Stimulated activated naive CD8-positive, alpha-beta T cell treated with anti-CD3 and anti-CD28 coated beads, Interleukin-15, Interleukin-2, amounts not matched to agents 100 ng/mL and 50 ng/mL, for 24 hours (primary cell): Measurements from ENCODE around the gene FRMD4A.

Source experiments
- H3K27ac Mint-ChIP-seq: one replicate; pipeline ENCODE4 v1.8.0; 2021; ENCODE audit warnings: mild to moderate bottlenecking, mixed read lengths
- H3K27me3 Mint-ChIP-seq: one replicate; pipeline ENCODE4 v1.8.0; 2021; ENCODE audit warnings: mixed read lengths
- H3K36me3 Mint-ChIP-seq: one replicate; pipeline ENCODE4 v1.8.0; 2021; ENCODE audit warnings: low read depth, mixed read lengths
- H3K4me1 Mint-ChIP-seq: one replicate; pipeline ENCODE4 v1.8.0; 2021; ENCODE audit warnings: low read depth, mixed read lengths
- H3K4me3 Mint-ChIP-seq: one replicate; pipeline ENCODE4 v1.8.0; 2021; ENCODE audit warnings: mild to moderate bottlenecking, mixed read lengths
- H3K9me3 Mint-ChIP-seq: one replicate; pipeline ENCODE4 v1.8.0; 2021; ENCODE audit warnings: mixed read lengths

FRMD4A gene

DNA sequence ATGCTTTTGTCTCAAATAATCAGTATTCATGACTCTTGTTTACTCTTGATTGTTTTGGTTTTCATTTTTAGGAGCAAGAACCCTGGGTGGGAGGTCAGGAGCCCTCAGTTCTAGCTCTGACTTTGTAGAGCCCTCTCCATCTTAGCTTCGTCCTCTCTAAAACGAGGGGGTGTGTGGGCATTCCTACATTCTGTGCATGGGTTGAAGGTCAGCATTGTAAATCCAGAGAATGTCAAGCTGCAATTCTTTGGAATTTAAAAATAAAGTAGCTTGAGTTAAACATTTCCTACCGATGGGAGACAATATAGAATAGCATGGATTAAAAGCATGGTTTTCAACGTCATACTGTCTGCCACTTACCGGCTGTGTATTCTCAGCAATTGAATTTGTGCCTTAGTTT, 615.6 kb downstream of the FRMD4A start:
- H3K4me1 Mint-ChIP-seq: peaks cover 27% of the 10 kb centered on the region
- no peaks in the 10 kb centered on the region for H3K9me3 Mint-ChIP-seq
- no peak overlapping the region for H3K4me3 Mint-ChIP-seq
- H3K27me3 Mint-ChIP-seq: peaks cover 11% of the 10 kb centered on the region
- no peak overlapping the region for H3K27ac Mint-ChIP-seq
- no peaks in the 10 kb centered on the region for H3K36me3 Mint-ChIP-seq

DNA sequence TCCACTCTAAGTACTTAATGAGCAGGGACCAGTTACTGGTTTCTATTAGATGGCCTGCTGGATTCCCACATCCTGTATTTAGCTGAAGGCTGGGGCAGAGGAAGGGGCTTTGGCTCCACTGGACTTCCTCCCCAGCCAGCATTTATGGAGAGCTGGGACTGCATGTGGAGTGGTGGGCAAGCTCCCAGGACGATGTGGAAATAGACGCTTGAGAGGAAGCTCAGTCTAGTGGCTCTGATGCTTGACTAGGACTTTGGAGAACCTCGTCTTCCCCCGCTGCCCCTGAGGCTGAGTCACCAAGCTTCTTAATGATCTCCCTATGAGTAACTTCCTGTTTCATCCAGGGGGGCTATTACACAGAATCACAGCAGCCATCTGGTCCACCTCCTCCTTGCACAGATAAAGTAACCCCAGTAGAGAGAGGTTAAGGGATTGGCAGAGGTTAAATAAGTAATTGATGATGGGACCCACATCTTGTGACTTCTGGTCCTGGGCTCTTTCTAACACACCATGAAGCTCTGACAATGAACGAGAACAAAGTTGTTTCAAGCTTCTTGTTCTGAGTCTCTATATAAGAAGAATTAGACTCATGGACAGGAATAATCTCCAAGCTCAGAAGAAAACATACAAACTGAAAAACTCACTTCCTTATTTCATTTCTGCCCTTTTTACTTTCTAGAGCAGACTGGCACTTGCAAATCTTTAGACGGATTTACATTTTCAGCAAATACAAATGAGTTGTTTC, 617.7 kb downstream of the FRMD4A start:
- H3K27me3 Mint-ChIP-seq: peaks cover 7% of the 10 kb centered on the region

DNA sequence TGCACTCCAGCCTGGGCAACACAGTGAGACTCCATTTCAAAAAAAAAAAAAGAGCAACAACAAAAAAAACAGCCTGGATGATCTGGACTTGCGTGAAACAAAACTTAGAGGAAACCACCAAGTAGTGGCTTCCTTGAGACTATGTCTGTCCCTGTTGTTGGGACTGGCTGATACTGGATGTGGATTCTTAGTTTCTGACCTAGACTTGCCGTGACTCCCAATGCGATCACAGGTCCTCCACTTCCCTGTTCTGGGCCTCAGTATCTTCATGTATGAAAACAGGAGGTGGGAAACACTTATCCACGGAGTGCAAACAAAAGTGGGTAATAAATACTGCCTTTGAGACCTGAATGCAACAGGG, 618.3 kb downstream of the FRMD4A start:
- H3K36me3 Mint-ChIP-seq: no peaks in the 10 kb centered on the region
- peaks cover 13% of the 10 kb centered on the region for H3K27me3 Mint-ChIP-seq
- H3K4me1 Mint-ChIP-seq: peaks cover 22% of the 10 kb centered on the region
- no peak overlapping the region for H3K4me3 Mint-ChIP-seq
- H3K27ac Mint-ChIP-seq: no peak overlapping the region
- H3K9me3 Mint-ChIP-seq: no peaks in the 10 kb centered on the region

More for the DNA sequence above, 617.7 kb downstream of the FRMD4A start:
- no peaks in the 10 kb centered on the region for H3K9me3 Mint-ChIP-seq
- H3K36me3 Mint-ChIP-seq: no peaks in the 10 kb centered on the region
- no peak overlapping the region for H3K4me3 Mint-ChIP-seq
- H3K27ac Mint-ChIP-seq: peak overlapping the region; percentile 36
- H3K4me1 Mint-ChIP-seq: peaks cover 22% of the 10 kb centered on the region

DNA sequence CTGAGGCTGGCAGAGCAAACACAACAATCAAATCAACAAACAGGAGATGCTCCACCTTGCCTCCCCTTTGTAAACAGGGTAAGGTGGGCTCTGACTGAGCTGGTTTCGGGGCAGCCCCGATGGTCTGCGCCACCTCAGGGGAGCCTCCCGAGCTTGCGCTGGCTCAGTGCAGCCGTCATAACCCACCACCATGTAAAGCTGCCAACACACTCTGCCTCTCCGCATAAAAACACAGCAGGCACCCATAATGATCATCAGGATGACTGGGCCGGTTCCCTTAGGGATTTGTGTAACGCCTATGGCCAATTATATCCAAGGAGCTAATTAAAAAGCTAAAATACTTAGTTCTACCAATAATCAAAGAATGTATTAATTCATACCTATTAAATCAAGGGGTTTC, 619.4 kb downstream of the FRMD4A start:
- Mint-ChIP-seq H3K9me3 (no peaks in the 10 kb centered on the region), H3K27ac (no peak overlapping the region), H3K36me3 (no peaks in the 10 kb centered on the region), H3K4me1 (peaks cover 31% of the 10 kb centered on the region), H3K4me3 (no peak overlapping the region), H3K27me3 (peaks cover 25% of the 10 kb centered on the region)

DNA sequence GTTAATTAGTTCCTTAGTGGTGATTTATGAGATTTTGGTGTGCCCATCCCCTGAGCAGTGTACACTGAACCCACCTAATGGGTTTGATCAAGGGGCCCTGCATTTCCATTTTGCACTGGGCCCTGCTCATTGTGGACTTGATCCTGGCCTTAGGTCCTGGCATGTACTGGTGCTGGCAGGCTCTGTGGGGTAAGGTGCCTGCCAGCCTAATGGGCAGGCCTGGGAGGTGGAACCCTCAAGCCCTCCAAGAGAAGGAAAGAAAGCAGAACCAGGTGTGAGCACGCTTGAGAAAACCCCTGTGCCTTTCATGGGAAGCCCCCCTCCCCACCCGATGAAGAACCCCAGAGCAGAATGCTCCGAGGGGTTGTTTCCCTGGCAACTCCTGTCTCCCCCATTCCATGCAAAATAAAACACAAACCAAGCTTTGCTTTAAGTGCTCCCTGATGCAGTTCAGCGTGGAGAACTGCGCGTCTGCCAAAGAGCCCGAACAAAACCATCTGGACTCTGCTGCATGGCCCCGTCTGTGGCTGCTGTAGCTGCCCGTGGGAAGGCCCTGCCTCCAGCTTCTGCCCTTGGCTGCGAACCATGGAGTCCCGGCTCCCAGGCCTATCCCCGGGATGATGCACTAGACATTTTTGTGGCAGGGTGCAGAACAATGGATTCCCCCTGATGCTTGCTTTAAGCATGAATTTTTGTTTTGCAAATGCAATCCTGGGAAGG, 620.6 kb downstream of the FRMD4A start:
- peaks cover 37% of the 10 kb centered on the region for H3K27me3 Mint-ChIP-seq
- H3K4me1 Mint-ChIP-seq: peaks cover 31% of the 10 kb centered on the region
- H3K36me3 Mint-ChIP-seq: no peaks in the 10 kb centered on the region
- H3K27ac Mint-ChIP-seq: no peak overlapping the region
- no peak overlapping the region for H3K4me3 Mint-ChIP-seq
- H3K9me3 Mint-ChIP-seq: no peaks in the 10 kb centered on the region

DNA sequence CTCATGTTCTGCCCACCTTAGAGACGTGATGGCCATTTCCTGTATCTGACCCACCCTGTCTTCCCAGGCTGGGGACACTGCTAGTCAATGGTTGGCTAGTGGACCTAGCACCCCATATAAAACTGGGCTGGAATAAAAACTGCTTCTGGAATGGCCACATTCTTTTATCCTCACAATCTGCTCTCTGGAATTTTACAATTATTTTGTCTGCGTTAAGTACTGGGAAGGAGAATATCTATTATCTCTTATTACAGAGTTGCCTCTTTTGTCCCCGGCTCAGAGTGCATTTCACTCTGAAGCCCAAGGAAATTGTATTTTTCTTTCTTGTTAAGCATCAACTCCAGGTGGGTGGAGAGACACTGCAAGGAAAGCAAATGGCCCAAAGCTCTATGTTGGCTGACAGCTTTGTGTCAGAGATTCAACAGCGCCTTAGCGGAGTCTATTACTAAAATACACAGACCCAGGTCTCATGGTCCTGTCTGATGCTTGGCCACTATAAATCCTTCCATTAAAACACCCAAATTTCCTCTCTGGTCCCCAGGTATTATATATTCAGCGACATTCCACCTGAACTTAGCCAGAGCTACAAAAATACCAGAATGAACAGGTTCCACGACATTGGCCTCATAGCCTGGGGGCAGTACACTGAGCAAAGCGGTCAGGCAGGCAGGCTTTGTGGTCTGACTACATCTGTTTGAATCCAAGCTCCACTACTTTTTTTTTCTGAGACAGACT, 622.3 kb downstream of the FRMD4A start:
- no peak overlapping the region for H3K27ac Mint-ChIP-seq
- peak overlapping the region; percentile 39 for H3K4me3 Mint-ChIP-seq
- H3K27me3 Mint-ChIP-seq: peaks cover 41% of the 10 kb centered on the region
- H3K4me1 Mint-ChIP-seq: peaks cover 30% of the 10 kb centered on the region
- H3K9me3 Mint-ChIP-seq: no peaks in the 10 kb centered on the region
- no peaks in the 10 kb centered on the region for H3K36me3 Mint-ChIP-seq

DNA sequence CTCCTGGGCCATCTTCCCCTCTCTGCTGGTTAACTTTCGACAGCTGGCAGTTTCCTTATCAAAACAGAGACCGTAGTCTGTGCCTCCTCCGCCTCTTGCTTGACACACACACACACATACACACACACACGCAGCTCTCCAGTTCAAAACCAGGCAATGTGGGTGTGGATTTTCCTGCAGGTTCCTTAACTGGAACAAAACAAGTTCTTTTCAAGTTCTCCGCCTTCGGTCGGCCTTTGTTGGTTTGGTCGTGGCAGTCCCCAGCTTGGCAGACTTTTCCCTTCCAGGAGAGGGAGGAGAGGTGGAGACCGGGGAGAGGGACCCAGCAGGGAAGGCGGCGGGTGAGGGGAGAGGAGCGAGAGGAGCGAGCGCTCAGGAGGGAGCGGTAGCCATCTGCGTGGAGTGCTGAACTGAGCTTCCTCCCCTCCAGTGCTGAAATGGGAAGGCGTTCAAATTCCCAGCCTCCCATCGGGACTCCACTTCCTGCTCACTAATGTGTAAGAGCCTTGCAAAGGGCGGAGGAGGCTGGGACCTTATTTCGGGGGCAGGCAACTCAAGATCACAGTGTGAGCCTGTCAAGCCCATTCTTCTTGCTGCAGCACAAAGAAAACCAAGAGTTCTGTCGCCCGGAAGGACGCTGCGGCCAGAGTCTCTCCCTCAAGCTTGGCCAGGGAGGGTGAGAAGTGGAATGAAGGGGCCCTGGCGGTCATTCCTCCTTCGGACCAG, 623.4 kb downstream of the FRMD4A start:
- Mint-ChIP-seq H3K36me3 (no peaks in the 10 kb centered on the region), H3K27me3 (peaks cover 45% of the 10 kb centered on the region), H3K4me3 (peak overlapping the region; percentile 65), H3K9me3 (no peaks in the 10 kb centered on the region), H3K4me1 (peaks cover 19% of the 10 kb centered on the region), H3K27ac (no peak overlapping the region)

DNA sequence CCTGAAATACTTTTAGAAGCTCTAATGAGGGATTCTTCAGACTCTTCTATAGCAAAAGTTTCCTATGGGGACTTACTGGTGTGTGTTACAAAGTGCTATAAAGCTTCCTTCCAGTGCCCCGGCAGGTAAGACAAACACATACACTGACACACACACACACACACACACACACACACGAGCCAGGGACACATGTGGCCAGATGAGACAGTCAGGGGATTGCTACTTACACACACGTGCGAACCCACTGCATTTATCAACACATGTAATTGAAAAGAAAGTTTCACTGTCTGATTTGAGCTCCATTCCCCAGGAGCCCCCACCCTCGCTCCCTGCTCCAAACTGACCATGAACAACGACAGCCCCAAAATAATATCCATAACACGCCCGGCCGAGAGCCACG, 624.1 kb downstream of the FRMD4A start:
- peak overlapping the region; percentile 65 for H3K4me3 Mint-ChIP-seq
- no peaks in the 10 kb centered on the region for H3K36me3 Mint-ChIP-seq
- peaks cover 45% of the 10 kb centered on the region for H3K27me3 Mint-ChIP-seq
- H3K27ac Mint-ChIP-seq: no peak overlapping the region
- H3K9me3 Mint-ChIP-seq: no peaks in the 10 kb centered on the region
- peaks cover 17% of the 10 kb centered on the region for H3K4me1 Mint-ChIP-seq

DNA sequence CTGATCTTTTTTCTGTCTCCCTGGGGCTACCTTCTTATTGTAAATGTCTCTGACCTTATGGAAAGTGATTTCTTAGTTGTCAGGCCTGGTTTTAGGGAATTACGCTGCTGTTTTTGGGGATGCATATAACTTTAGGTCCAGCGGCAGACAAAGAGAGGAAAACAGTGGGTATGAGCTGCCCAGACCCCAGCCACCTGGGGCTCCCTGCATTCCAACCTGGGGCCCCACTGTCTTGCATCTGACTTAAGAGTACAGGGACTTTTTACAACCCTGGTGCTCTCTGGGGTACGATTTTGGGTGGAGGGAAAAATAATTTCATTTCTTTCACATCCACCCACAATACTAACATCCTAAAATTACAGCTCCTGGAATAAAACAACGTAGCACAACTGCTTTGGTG, 624.5 kb downstream of the FRMD4A start:
- peaks cover 47% of the 10 kb centered on the region for H3K27me3 Mint-ChIP-seq
- H3K36me3 Mint-ChIP-seq: no peaks in the 10 kb centered on the region
- peaks cover 17% of the 10 kb centered on the region for H3K4me1 Mint-ChIP-seq
- no peak overlapping the region for H3K27ac Mint-ChIP-seq
- H3K9me3 Mint-ChIP-seq: no peaks in the 10 kb centered on the region
- no peak overlapping the region for H3K4me3 Mint-ChIP-seq

DNA sequence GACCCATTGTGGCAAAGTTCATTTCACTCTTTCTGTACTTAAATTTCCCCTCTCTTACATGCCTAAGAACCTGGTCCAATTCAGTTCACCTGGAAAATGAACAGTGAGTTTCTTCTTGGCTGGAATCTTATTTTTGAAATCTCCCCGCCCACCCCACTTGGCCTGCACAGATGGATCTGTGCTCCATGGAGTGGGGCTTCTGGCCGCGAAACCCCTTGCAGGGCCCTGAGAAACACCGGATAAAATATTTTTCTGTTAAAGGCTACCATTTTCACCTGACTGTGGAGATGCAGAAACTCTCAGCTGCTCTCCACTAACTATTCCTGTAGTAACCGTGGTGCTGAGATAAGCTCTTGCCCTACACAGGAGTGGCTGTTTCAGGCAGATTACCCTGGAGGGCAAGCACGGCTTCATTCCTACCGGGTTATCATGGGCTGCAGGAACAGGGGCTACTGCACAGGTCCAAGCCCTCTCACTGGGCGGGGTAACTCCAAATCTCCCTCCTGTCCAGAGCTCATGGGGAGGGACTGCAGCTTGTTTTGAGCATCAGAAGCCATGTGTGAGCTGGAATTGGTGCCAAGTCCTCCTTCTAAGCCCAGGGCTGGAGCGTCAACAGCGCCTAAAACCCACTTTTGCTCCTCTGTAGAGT, 625.1 kb downstream of the FRMD4A start:
- peaks cover 48% of the 10 kb centered on the region for H3K27me3 Mint-ChIP-seq

DNA sequence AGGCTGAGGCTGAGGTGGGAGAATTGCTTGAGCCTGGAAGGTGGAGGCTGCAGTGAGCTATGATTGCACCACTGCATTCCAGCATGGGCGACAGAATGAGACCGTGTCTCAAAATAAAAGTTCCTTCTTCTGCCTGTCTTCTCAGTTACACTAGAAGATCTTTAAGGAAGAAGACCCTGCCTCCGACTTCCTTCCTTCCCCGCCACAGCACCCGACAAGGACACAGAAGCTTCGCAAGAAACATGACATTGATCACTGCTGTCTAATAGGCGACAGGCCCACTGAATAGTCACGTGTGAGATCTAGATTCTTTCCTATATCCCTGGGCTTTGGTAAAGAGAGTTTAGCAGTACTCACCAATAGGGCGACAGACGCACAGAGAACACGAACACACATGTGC, 625.8 kb downstream of the FRMD4A start:
- H3K36me3 Mint-ChIP-seq: no peaks in the 10 kb centered on the region
- H3K9me3 Mint-ChIP-seq: no peaks in the 10 kb centered on the region
- H3K4me3 Mint-ChIP-seq: no peak overlapping the region
- peaks cover 48% of the 10 kb centered on the region for H3K27me3 Mint-ChIP-seq
- H3K4me1 Mint-ChIP-seq: peaks cover 17% of the 10 kb centered on the region
- no peak overlapping the region for H3K27ac Mint-ChIP-seq

More for the DNA sequence above, 625.1 kb downstream of the FRMD4A start:
- no peak overlapping the region for H3K4me3 Mint-ChIP-seq
- H3K36me3 Mint-ChIP-seq: no peaks in the 10 kb centered on the region
- peaks cover 17% of the 10 kb centered on the region for H3K4me1 Mint-ChIP-seq
- H3K9me3 Mint-ChIP-seq: no peaks in the 10 kb centered on the region
- no peak overlapping the region for H3K27ac Mint-ChIP-seq

DNA sequence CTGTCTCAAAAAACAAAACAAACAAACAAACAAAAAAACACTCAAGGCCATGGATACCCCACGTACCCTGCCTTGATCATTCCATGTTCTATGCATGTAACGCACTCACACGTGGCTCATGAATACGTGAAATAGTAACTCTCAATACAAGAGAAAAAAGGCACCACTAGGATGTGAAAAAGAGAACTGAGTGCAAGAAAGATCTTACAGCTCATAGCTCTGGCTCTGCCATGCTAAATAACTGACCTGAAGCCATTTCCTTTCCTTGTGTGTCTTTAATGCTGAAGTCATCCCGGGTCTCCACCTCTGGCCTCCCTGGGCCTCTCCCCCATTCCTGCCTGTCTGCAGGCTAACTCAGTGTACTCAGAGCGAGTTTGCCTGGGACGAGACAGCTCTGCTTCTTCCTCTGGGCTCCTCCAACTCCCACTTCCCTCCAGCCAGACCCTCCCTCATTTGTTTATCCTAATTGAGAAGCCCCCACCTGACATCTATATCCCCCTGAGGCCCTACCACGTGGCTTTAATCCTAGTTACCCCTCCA, 626.7 kb downstream of the FRMD4A start:
- H3K4me1 Mint-ChIP-seq: peaks cover 17% of the 10 kb centered on the region
- no peak overlapping the region for H3K4me3 Mint-ChIP-seq
- H3K27me3 Mint-ChIP-seq: peaks cover 48% of the 10 kb centered on the region
- no peaks in the 10 kb centered on the region for H3K36me3 Mint-ChIP-seq
- H3K27ac Mint-ChIP-seq: no peak overlapping the region
- no peaks in the 10 kb centered on the region for H3K9me3 Mint-ChIP-seq

DNA sequence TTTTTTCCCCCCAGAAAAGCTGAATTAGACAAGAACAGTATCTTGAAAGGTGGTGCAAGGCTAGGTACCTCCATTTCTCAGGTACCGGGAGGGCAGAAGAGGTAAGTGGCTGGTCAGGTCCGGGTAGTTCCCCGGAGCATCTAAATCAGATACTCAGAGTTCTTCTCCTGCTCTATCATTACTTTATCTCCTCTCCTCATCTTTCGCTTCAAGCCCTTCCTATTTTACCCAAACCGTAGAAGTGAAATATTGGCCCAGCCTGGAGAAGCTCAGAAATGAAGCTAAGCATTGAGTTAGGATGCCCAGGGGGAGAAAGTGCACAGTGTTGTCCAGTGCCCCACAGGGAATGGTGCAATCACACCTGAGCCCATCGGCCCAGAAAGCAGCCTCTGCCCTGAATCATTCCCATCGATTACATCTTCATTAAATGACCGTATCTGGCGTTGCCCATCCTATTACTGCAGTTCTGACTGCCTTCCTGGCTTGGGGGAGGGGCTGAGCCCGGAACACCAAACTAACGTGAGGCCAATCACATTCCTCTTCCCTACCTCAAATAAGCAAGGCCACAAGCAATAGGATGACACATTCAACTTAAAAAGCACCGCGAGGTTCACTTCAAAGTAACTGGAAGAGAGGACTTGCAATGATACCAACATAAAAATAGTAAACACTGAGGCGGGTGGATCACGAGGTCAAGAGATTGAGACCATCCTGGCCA, 627.5 kb downstream of the FRMD4A start:
- no peak overlapping the region for H3K27ac Mint-ChIP-seq
- H3K36me3 Mint-ChIP-seq: no peaks in the 10 kb centered on the region
- no peak overlapping the region for H3K4me3 Mint-ChIP-seq
- peaks cover 17% of the 10 kb centered on the region for H3K4me1 Mint-ChIP-seq
- H3K27me3 Mint-ChIP-seq: peaks cover 43% of the 10 kb centered on the region
- H3K9me3 Mint-ChIP-seq: no peaks in the 10 kb centered on the region
